Mesenchymal stem cell (in vitro differentiated cells and primary cell): Measurements from ENCODE around the gene GGA3.

ENCODE experiments used
- DNase-seq: peaks from one replicate; pipeline ENCODE4 v3.0.0-alpha.2; 2013
- H2AFZ ChIP-seq: one replicate; pipeline ENCODE4 v1.6.1; 2013; ENCODE audit warnings: low read depth, mild to moderate bottlenecking, control low read depth, inconsistent platforms, low read length, moderate library complexity
- H2AK5ac ChIP-seq: 2 replicates; pipeline ENCODE4 v1.6.1; 2013; ENCODE audit warnings: low read length, moderate library complexity, mild to moderate bottlenecking, inconsistent platforms; ENCODE audit not compliant: severe bottlenecking
- H2BK120ac ChIP-seq: one replicate; pipeline ENCODE4 v1.6.1; 2013; ENCODE audit warnings: low read depth, mild to moderate bottlenecking, inconsistent platforms, low read length, moderate library complexity
- H2BK12ac ChIP-seq, 2 experiments: one replicate each; pipeline ENCODE4 v1.6.1; 2013; ENCODE audit warnings: inconsistent platforms in 2 of 2, low read length in 2 of 2, mild to moderate bottlenecking in 2 of 2, moderate library complexity in 2 of 2, control low read depth in 1 of 2
- H2BK15ac ChIP-seq: one replicate; pipeline ENCODE4 v1.6.1; 2013; ENCODE audit warnings: mild to moderate bottlenecking, low read depth, inconsistent platforms; ENCODE audit not compliant: poor library complexity, severe bottlenecking
- H2BK5ac ChIP-seq: 2 replicates; pipeline ENCODE4 v1.6.1; 2013; ENCODE audit warnings: low read depth, mild to moderate bottlenecking, low read length, control low read depth, inconsistent platforms; ENCODE audit not compliant: poor library complexity, severe bottlenecking
- H3K14ac ChIP-seq, 2 experiments: one replicate each; pipeline ENCODE4 v1.6.1; 2013; ENCODE audit warnings: inconsistent platforms in 2 of 2, low read length in 2 of 2, control low read depth in 1 of 2, mild to moderate bottlenecking in 1 of 2, moderate library complexity in 1 of 2
- H3K18ac ChIP-seq, 2 experiments: one replicate each; pipeline ENCODE4 v1.6.1; 2013; ENCODE audit warnings: inconsistent platforms in 2 of 2, low read length in 2 of 2, control low read depth in 1 of 2, low read depth in 1 of 2, mild to moderate bottlenecking in 1 of 2
- H3K23ac ChIP-seq, 2 experiments: one replicate each; pipeline ENCODE4 v1.6.1; 2013; ENCODE audit warnings: inconsistent platforms in 2 of 2, low read length in 2 of 2, mild to moderate bottlenecking in 2 of 2, moderate library complexity in 2 of 2, control low read depth in 1 of 2
- H3K27ac ChIP-seq: 2 replicates; pipeline ENCODE4 v1.5.1; 2013; ENCODE audit warnings: mild to moderate bottlenecking, moderate library complexity, low read length, control low read depth, inconsistent platforms; ENCODE audit not compliant: poor library complexity, severe bottlenecking
- H3K27me3 ChIP-seq, 2 experiments: 2 replicates each; pipeline versions ENCODE4 v1.6.1 to v1.7.0; 2013; ENCODE audit warnings: low read length in 2 of 2, mild to moderate bottlenecking in 2 of 2, moderate library complexity in 2 of 2, control low read depth in 1 of 2, inconsistent platforms in 1 of 2; ENCODE audit not compliant: control insufficient read depth in 1 of 2, insufficient read depth in 1 of 2
- H3K36me3 ChIP-seq, 2 experiments: 2 replicates each; pipeline versions ENCODE4 v1.6.1 to v1.7.0; 2013; ENCODE audit warnings: low read length in 2 of 2, control low read depth in 1 of 2, inconsistent platforms in 1 of 2, low read depth in 1 of 2, mild to moderate bottlenecking in 1 of 2; ENCODE audit not compliant: insufficient read depth in 2 of 2, control insufficient read depth in 1 of 2
- H3K4ac ChIP-seq, 2 experiments: one replicate each; pipeline ENCODE4 v1.6.1; 2013; ENCODE audit warnings: inconsistent platforms in 2 of 2, low read length in 2 of 2, mild to moderate bottlenecking in 2 of 2, moderate library complexity in 2 of 2, control low read depth in 1 of 2, low read depth in 1 of 2
- H3K4me1 ChIP-seq: 2 replicates; pipeline ENCODE4 v1.6.1; 2013; ENCODE audit warnings: low read depth, low read length, control low read depth; ENCODE audit not compliant: control insufficient read depth, insufficient read depth
- H3K4me2 ChIP-seq: 2 replicates; pipeline ENCODE4 v1.6.1; 2013; ENCODE audit warnings: low read length, mild to moderate bottlenecking, inconsistent platforms; ENCODE audit not compliant: poor library complexity, severe bottlenecking
- H3K4me3 ChIP-seq, 2 experiments: 2 replicates each; pipeline versions ENCODE4 v1.5.1 to v1.7.0; 2013; ENCODE audit warnings: low read length in 2 of 2, mild to moderate bottlenecking in 2 of 2, control low read depth in 1 of 2, low read depth in 1 of 2; ENCODE audit not compliant: insufficient read depth in 1 of 2
- H3K79me1 ChIP-seq: replicated peaks from 2 replicates; pipeline ENCODE4 v1.6.1; 2013; ENCODE audit warnings: mild to moderate bottlenecking, control low read depth, low read length, inconsistent platforms; ENCODE audit not compliant: poor library complexity, severe bottlenecking
- H3K9ac ChIP-seq: 2 replicates; pipeline ENCODE4 v1.7.0; 2013; ENCODE audit warnings: mild to moderate bottlenecking, low read length, moderate library complexity
- H3K9me3 ChIP-seq: 2 replicates; pipeline ENCODE4 v1.7.0; 2013; ENCODE audit warnings: mild to moderate bottlenecking, low read length; ENCODE audit not compliant: control insufficient read depth
- H4K8ac ChIP-seq: one replicate; pipeline ENCODE4 v1.6.1; 2013; ENCODE audit warnings: inconsistent platforms, mild to moderate bottlenecking, low read length, moderate library complexity
- H4K91ac ChIP-seq: one replicate; pipeline ENCODE4 v1.6.1; 2013; ENCODE audit warnings: mild to moderate bottlenecking, low read length, inconsistent platforms
- WGBS: methylation state at CpG from one replicate; pipeline ENCODE4 v1.1.7; 2013; ENCODE audit warnings: mixed read lengths; 5-methylcytosine and 5-hydroxymethylcytosine counted together

The GGA3 gene

DNA sequence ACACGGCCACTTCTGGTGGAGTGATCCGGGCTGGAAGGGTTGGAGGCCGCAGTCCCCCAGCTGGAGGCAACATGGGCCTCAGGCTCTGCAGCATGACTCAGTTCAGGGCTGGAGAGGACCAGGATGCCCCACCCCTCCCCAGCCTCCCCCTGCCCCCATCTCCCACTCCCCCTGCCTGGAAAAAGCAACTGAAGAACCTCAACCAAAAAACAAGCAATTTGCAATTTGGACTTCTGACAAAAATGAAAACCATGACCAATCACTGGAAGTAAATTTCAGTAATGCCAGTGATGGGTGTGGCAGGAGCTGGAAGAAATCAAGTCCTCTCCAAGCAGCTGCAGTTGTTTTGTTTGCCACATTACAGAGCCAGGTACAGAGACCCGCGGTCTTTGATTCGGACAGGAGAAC lies 16.3 kb upstream of the GGA3 start:
- no peak overlapping the region for H2BK5ac ChIP-seq
- no peak overlapping the region for H4K8ac ChIP-seq
- H2BK12ac ChIP-seq: no peak overlapping the region
- 84% methylated on average over 6 of the region's 6 CpGs for whole genome bisulfite sequencing
- no peak overlapping the region for H2BK120ac ChIP-seq
- no peak overlapping the region for H3K14ac ChIP-seq
- H3K79me1 ChIP-seq: no peaks in the 10 kb centered on the region
- no peak overlapping the region for H2AK5ac ChIP-seq
- H3K9me3 ChIP-seq: no peaks in the 10 kb centered on the region
- H2AFZ ChIP-seq: no peak overlapping the region
- H4K91ac ChIP-seq: no peak overlapping the region
- H3K27me3 ChIP-seq: no peaks in the 10 kb centered on the region
- H3K36me3 ChIP-seq: peaks cover 6 to 14% of the 10 kb centered on the region in 2 experiments
- no peak overlapping the region for H3K18ac ChIP-seq
- H3K4me3 ChIP-seq: no peak overlapping the region
- H2BK15ac ChIP-seq: no peak overlapping the region
- no peak overlapping the region for H3K4ac ChIP-seq
- no peak overlapping the region for H3K23ac ChIP-seq
- H3K4me1 ChIP-seq: peaks cover 2% of the 10 kb centered on the region
- no peak overlapping the region for H3K9ac ChIP-seq
- no peak overlapping the region for H3K4me2 ChIP-seq
- DNase-seq: no peak
- H3K27ac ChIP-seq: no peak overlapping the region

DNA sequence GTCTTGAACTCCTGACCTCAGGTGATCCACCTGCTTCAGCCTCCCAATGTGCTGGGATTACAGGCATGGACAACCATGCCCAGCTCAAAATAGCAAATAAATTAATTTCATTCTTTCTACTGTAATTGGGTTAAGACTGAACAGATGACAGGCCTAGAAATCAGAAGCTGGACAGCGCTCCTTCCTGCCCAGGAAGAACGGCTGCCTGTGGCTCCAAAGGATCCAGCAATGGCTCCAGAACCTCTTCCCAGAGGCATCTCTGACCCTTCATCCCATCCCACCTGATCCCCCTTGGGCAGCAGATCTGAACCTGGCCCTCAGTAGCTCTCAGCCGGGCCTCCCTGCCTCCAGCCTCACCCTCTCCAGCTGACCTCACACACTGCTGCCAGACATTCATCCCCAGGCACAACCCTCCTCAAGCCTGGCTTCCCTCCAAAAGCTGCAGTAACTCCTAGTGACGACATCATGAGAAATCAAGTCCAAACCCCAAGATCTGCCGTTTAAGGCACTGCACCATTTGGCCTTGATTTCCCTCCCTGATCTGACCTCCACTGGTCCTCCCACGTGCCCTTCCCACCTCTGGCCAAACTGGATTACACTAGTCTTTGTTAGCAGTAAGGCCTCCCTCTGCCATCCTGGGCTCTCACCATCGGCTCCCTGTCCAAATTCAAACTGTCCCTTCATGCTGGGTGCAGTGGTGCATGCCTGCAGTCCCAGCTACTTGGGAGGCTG lies 12.7 kb upstream of the GGA3 start:
- no peak overlapping the region for H2BK15ac ChIP-seq
- H3K9me3 ChIP-seq: no peaks in the 10 kb centered on the region
- no peak overlapping the region for H2BK12ac ChIP-seq
- H2AK5ac ChIP-seq: no peak overlapping the region
- no peak overlapping the region for H3K18ac ChIP-seq
- no peak overlapping the region for H3K23ac ChIP-seq
- H3K9ac ChIP-seq: peak overlapping the region; percentile 48
- no peak overlapping the region for H3K14ac ChIP-seq
- peaks cover 6% of the 10 kb centered on the region for H3K79me1 ChIP-seq
- no peaks in the 10 kb centered on the region for H3K27me3 ChIP-seq
- 92% methylated on average over 7 of the region's 7 CpGs for WGBS
- no peak overlapping the region for H3K4me2 ChIP-seq
- H3K4me3 ChIP-seq: no peak overlapping the region
- H3K27ac ChIP-seq: no peak overlapping the region
- H3K4me1 ChIP-seq: peaks cover 18% of the 10 kb centered on the region
- H3K36me3 ChIP-seq: peaks cover 3 to 8% of the 10 kb centered on the region in 2 experiments
- no peak overlapping the region for H3K4ac ChIP-seq
- H4K91ac ChIP-seq: no peak overlapping the region
- no peak for DNase-seq
- H2AFZ ChIP-seq: no peak overlapping the region
- no peak overlapping the region for H2BK120ac ChIP-seq
- H2BK5ac ChIP-seq: no peak overlapping the region
- no peak overlapping the region for H4K8ac ChIP-seq

DNA sequence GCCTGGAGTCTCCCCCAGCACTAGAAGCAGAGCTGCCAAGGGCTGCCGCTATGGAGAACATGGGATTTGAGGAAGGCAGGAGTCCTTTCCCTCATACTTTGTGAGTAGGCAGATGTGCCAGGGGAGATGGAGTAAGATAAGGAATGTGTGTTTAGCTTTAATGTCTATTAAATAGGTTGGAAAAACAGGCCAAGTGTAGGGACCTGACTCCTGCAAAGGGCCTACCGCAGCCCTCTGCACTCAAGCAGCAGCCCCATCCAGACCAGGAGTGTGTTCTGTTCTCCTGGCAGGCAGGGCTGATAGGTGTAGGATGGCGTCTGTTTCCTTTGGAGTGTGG lies 11.4 kb upstream of the GGA3 start:
- no peaks in the 10 kb centered on the region for H3K27me3 ChIP-seq
- no peak overlapping the region for H2BK120ac ChIP-seq
- no peaks in the 10 kb centered on the region for H3K9me3 ChIP-seq
- H2AFZ ChIP-seq: no peak overlapping the region
- H3K14ac ChIP-seq: no peak overlapping the region
- H3K79me1 ChIP-seq: peaks cover 6% of the 10 kb centered on the region
- 90% methylated on average over 3 of the region's 3 CpGs for WGBS
- H4K8ac ChIP-seq: no peak overlapping the region
- no peak overlapping the region for H3K4ac ChIP-seq
- H2BK12ac ChIP-seq: no peak overlapping the region
- H4K91ac ChIP-seq: no peak overlapping the region
- H3K36me3 ChIP-seq: peaks cover 3 to 10% of the 10 kb centered on the region in 2 experiments
- H3K23ac ChIP-seq: no peak overlapping the region
- H3K4me1 ChIP-seq: peaks cover 18% of the 10 kb centered on the region
- no peak for DNase-seq
- no peak overlapping the region for H3K18ac ChIP-seq
- no peak overlapping the region for H2AK5ac ChIP-seq
- H3K9ac ChIP-seq: peak overlapping the region; percentile 1
- no peak overlapping the region for H2BK15ac ChIP-seq
- H2BK5ac ChIP-seq: no peak overlapping the region
- H3K4me3 ChIP-seq: no peak overlapping the region
- H3K27ac ChIP-seq: no peak overlapping the region
- H3K4me2 ChIP-seq: no peak overlapping the region

DNA sequence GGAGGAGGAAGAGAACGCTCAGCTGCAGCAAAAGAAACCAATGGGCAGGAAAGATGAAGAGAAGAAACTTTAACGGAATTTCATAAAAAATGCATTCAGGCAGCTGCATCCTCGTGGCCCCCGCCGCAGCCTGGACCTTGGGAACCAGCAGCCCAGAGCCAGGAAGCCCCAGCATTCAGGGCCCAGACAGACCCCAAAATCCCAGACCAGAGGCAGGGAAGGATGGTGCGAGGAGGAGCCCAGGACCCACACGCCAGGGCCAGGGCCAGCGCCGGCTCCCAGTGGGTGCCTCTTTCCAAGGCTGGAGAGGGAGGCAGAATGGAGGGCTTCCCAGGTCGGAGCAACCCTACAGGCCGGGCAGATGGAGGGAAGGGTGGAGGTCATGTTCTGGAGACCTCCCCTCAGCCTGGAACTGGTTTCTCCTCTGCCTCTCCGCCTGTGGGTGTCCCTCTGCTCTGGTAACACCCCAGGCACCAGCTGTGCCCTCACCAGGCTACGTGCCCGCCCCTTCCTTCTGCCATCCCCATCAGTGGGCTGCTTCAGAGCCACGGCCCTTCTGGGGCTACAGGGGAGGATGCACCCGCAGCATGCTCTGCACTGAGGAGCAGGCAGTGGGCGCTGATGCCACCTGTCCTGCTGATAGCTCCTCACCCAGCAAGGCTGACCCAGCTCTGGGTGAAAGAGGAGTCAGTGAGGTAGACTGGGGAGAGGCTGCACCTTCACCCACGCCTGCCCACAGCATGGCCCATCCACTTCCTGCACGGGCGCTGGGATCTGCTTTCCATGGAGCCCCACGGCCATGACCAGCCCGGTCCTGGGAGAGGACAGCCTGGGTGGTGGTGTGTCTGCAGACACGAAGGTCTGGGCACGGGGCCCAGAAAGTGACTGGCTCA lies 10.8 kb upstream of the GGA3 start:
- Histone ChIP-seq H2BK5ac (no peak overlapping the region), H3K36me3 (peaks cover 5 to 16% of the 10 kb centered on the region in 2 experiments), H2AK5ac (no peak overlapping the region), H3K4me3 (peak overlapping the region in 1 of 2 experiments; percentile 88), H3K4me1 (peaks cover 18% of the 10 kb centered on the region), H2AFZ (no peak overlapping the region), H3K9me3 (no peaks in the 10 kb centered on the region), H3K23ac (peak overlapping the region in 1 of 2 experiments; percentile 48), H3K9ac (peak overlapping the region; percentile 60), H3K18ac (no peak overlapping the region), H3K27me3 (no peaks in the 10 kb centered on the region), H3K79me1 (peaks cover 6% of the 10 kb centered on the region), H2BK15ac (no peak overlapping the region), H2BK12ac (no peak overlapping the region), H3K27ac (no peak overlapping the region), H4K8ac (no peak overlapping the region), H3K14ac (no peak overlapping the region), H4K91ac (no peak overlapping the region), H3K4ac (no peak overlapping the region), H2BK120ac (no peak overlapping the region), H3K4me2 (peak overlapping the region; percentile 99)
- WGBS: 83% methylated on average over 23 of the region's 24 CpGs
- no peak for DNase-seq
